WTC11 (cell line): ENCODE data around the gene UGT1A3.

Experiments
- AFF4 ChIP-seq: sonication (generic); formaldehyde crosslinking; IDR thresholded peaks from 2 replicates; pipeline ENCODE4 v1.8.1; 2023; ENCODE audit warnings: mild to moderate bottlenecking, missing genetic modification reagents, borderline replicate concordance
- CTCF ChIP-seq: fragments of 200-600 bp; IDR thresholded peaks from 2 replicates; pipeline ENCODE4 v1.8.0; 2022; ENCODE audit warnings: antibody characterized with exemption
- FOXP4 ChIP-seq: sonication (generic); formaldehyde crosslinking; IDR thresholded peaks from 2 replicates; pipeline ENCODE4 v1.8.0; 2022; ENCODE audit warnings: mild to moderate bottlenecking, missing genetic modification reagents
- MXD4 ChIP-seq: fragments of 250-450 bp; sonication (Bioruptor Pico); IDR thresholded peaks from 2 replicates; pipeline ENCODE4 v1.8.0; 2021; ENCODE audit warnings: mild to moderate bottlenecking, moderate library complexity, borderline replicate concordance
- OVOL2 ChIP-seq: fragments of 250-450 bp; sonication (Bioruptor Pico); IDR thresholded peaks from 2 replicates; pipeline ENCODE4 v1.9.0; 2021; ENCODE audit warnings: mild to moderate bottlenecking, borderline replicate concordance
- RELA ChIP-seq: sonication (generic); formaldehyde crosslinking; IDR thresholded peaks from 2 replicates; pipeline ENCODE4 v1.8.1; 2022; ENCODE audit warnings: missing genetic modification reagents, mild to moderate bottlenecking, borderline replicate concordance
- TEAD1 ChIP-seq: sonication (generic); formaldehyde crosslinking; IDR thresholded peaks from 2 replicates; pipeline ENCODE4 v1.8.0; 2022; ENCODE audit warnings: mild to moderate bottlenecking, missing genetic modification reagents
- ZNF263 ChIP-seq: sonication (generic); formaldehyde crosslinking; IDR thresholded peaks from 2 replicates; pipeline ENCODE4 v1.8.1; 2022; ENCODE audit warnings: low read depth, mild to moderate bottlenecking, moderate library complexity, missing genetic modification reagents
- ZNF281 ChIP-seq: sonication (generic); formaldehyde crosslinking; IDR thresholded peaks from 2 replicates; pipeline ENCODE4 v1.8.0; 2023; ENCODE audit warnings: mild to moderate bottlenecking, missing genetic modification reagents
- TF ChIP-seq, protein P1 (sequence below): sonication (generic); formaldehyde crosslinking; IDR thresholded peaks from 2 replicates; pipeline ENCODE4 v1.8.0; 2022; ENCODE audit warnings: mild to moderate bottlenecking, missing genetic modification reagents
- TF ChIP-seq, protein P2 (sequence below): sonication (generic); formaldehyde crosslinking; IDR thresholded peaks from 2 replicates; pipeline ENCODE4 v1.8.1; 2023; ENCODE audit warnings: mild to moderate bottlenecking, missing genetic modification reagents, moderate library complexity
- TF ChIP-seq, protein P3 (sequence below): sonication (generic); formaldehyde crosslinking; IDR thresholded peaks from 2 replicates; pipeline ENCODE4 v1.8.1; 2023; ENCODE audit warnings: mild to moderate bottlenecking, moderate library complexity, missing genetic modification reagents
- TF ChIP-seq, protein P4 (sequence below): sonication (generic); formaldehyde crosslinking; IDR thresholded peaks from 2 replicates; pipeline ENCODE4 v1.8.0; 2022; ENCODE audit warnings: mild to moderate bottlenecking, missing genetic modification reagents

- TF ChIP-seq CTCF: no peak
- TF ChIP-seq ZNF281 (CRISPR knock-in tag): no peak
- TF ChIP-seq ZNF263 (CRISPR knock-in tag): no peak
- TF ChIP-seq, protein P1, sequence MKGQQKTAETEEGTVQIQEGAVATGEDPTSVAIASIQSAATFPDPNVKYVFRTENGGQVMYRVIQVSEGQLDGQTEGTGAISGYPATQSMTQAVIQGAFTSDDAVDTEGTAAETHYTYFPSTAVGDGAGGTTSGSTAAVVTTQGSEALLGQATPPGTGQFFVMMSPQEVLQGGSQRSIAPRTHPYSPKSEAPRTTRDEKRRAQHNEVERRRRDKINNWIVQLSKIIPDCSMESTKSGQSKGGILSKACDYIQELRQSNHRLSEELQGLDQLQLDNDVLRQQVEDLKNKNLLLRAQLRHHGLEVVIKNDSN (CRISPR knock-in tag): no peak
- TF ChIP-seq, protein P2, sequence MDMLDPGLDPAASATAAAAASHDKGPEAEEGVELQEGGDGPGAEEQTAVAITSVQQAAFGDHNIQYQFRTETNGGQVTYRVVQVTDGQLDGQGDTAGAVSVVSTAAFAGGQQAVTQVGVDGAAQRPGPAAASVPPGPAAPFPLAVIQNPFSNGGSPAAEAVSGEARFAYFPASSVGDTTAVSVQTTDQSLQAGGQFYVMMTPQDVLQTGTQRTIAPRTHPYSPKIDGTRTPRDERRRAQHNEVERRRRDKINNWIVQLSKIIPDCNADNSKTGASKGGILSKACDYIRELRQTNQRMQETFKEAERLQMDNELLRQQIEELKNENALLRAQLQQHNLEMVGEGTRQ (CRISPR knock-in tag): no peak
- TF ChIP-seq RELA (CRISPR knock-in tag): no peak
- TF ChIP-seq OVOL2 (CRISPR knock-in tag): no peak
- no peak for TF ChIP-seq TEAD1 (CRISPR knock-in tag)
- TF ChIP-seq FOXP4 (CRISPR knock-in tag): no peak
- TF ChIP-seq AFF4 (CRISPR knock-in tag): no peak
- no peak for TF ChIP-seq MXD4 (CRISPR knock-in tag)
- TF ChIP-seq, protein P3, sequence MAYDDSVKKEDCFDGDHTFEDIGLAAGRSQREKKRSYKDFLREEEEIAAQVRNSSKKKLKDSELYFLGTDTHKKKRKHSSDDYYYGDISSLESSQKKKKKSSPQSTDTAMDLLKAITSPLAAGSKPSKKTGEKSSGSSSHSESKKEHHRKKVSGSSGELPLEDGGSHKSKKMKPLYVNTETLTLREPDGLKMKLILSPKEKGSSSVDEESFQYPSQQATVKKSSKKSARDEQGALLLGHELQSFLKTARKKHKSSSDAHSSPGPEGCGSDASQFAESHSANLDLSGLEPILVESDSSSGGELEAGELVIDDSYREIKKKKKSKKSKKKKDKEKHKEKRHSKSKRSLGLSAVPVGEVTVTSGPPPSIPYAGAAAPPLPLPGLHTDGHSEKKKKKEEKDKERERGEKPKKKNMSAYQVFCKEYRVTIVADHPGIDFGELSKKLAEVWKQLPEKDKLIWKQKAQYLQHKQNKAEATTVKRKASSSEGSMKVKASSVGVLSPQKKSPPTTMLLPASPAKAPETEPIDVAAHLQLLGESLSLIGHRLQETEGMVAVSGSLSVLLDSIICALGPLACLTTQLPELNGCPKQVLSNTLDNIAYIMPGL: no peak
- TF ChIP-seq, protein P4, sequence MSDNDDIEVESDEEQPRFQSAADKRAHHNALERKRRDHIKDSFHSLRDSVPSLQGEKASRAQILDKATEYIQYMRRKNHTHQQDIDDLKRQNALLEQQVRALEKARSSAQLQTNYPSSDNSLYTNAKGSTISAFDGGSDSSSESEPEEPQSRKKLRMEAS (CRISPR knock-in tag): no peak
These were observed 78.5 kb downstream of the UGT1A3 start for GRCh38 chr2:233807215-233807865.
